HEK293 (cell line): ENCODE data around the gene SERINC1.
"Not testable (repeated sequence)": the region's sequence is repeated elsewhere in the genome, so short reads cannot be mapped to it uniquely, and the experiment has no call there.

Experiments used
- CTCF ChIA-PET: fragments of 350-600 bp; formaldehyde crosslinking; extraction: SDS; loops from one replicate; lab custom pipeline; 2021; ENCODE audit warnings: antibody characterized with exemption; lab: Yijun Ruan, JAX
- POLR2A ChIA-PET: fragments of 300-600 bp; formaldehyde crosslinking; extraction: SDS; loops from one replicate; lab custom pipeline; 2020; ENCODE audit warnings: antibody characterized with exemption, inconsistent platforms; lab: Yijun Ruan, JAX
- H3K27ac ChIP-seq: fragments of 200-500 bp; sonication (Bioruptor generic); 2 replicates; pipeline ENCODE4 v1.5.1; 2014; ENCODE audit warnings: low read depth, low read length, control low read depth, inconsistent platforms; ENCODE audit errors: extremely low read depth
- H3K36me3 ChIP-seq, 2 experiments: fragments of 200-500 bp in 1 of 2; sonication (Bioruptor generic) in 1 of 2; 1 replicate in 1 of 2; 2 replicates in 1 of 2; pipeline ENCODE4 v1.5.1; 2014 to 2017; ENCODE audit warnings: inconsistent platforms in 2 of 2, low read length in 2 of 2; ENCODE audit not compliant: control insufficient read depth in 2 of 2, insufficient read depth in 1 of 2
- H3K4me1 ChIP-seq: fragments of 200-500 bp; sonication (Bioruptor generic); 2 replicates; pipeline ENCODE4 v1.5.1; 2014; ENCODE audit warnings: mild to moderate bottlenecking, low read length, inconsistent platforms; ENCODE audit not compliant: control insufficient read depth, insufficient read depth
- H3K4me3 ChIP-seq: 2 replicates; pipeline ENCODE4 v1.5.1; 2011; ENCODE audit warnings: low read depth, mild to moderate bottlenecking, control low read depth, low read length, moderate library complexity
- H3K9me3 ChIP-seq: fragments of 200-500 bp; sonication (Bioruptor generic); 2 replicates; pipeline ENCODE4 v1.5.1; 2014; ENCODE audit warnings: low read depth, low read length, inconsistent platforms; ENCODE audit not compliant: control insufficient read depth, insufficient read depth
- BCL11A ChIP-seq: fragments of 450-650 bp; formaldehyde crosslinking; IDR thresholded peaks from 2 replicates; pipeline ENCODE4 v1.5.1; 2016; ENCODE audit warnings: low read depth, missing biosample characterization, missing genetic modification characterization
- HOXC10 ChIP-seq: sonication (generic); formaldehyde crosslinking; IDR thresholded peaks from 2 replicates; pipeline ENCODE4 v1.8.1; 2023; ENCODE audit warnings: mild to moderate bottlenecking, missing genetic modification reagents
- SALL2 ChIP-seq: fragments of 450-650 bp; formaldehyde crosslinking; IDR thresholded peaks from 2 replicates; pipeline ENCODE4 v1.5.0; 2017; ENCODE audit warnings: missing biosample characterization, mild to moderate bottlenecking, missing genetic modification characterization, borderline replicate concordance
- SETDB1 ChIP-seq: IDR thresholded peaks from one replicate; pipeline ENCODE4 v1.6.1; 2017; ENCODE audit warnings: mild to moderate bottlenecking, low read length, moderate library complexity, mixed read lengths; ENCODE audit not compliant: insufficient read length
- ZBTB11 ChIP-seq: fragments of 450-650 bp; formaldehyde crosslinking; conservative IDR thresholded peaks from 2 replicates; pipeline ENCODE4 v1.5.1; 2016; ENCODE audit warnings: low read depth, missing biosample characterization, missing genetic modification characterization
- ZFHX2 ChIP-seq: fragments of 450-650 bp; formaldehyde crosslinking; conservative IDR thresholded peaks from 2 replicates; pipeline ENCODE4 v1.5.1; 2016; ENCODE audit warnings: missing biosample characterization, missing genetic modification characterization
- ZNF114 ChIP-seq: fragments of 450-650 bp; formaldehyde crosslinking; IDR thresholded peaks from 2 replicates; pipeline ENCODE4 v1.5.0; 2017; ENCODE audit warnings: missing biosample characterization, missing genetic modification characterization
- ZNF155 ChIP-seq: fragments of 450-650 bp; formaldehyde crosslinking; IDR thresholded peaks from 2 replicates; pipeline ENCODE4 v1.5.1; 2016; ENCODE audit warnings: missing biosample characterization, missing genetic modification characterization
- ZNF202 ChIP-seq: fragments of 450-650 bp; formaldehyde crosslinking; IDR thresholded peaks from 2 replicates; pipeline ENCODE4 v1.5.1; 2016; ENCODE audit warnings: missing biosample characterization, missing genetic modification characterization, borderline replicate concordance
- ZNF324 ChIP-seq: fragments of 450-650 bp; formaldehyde crosslinking; IDR thresholded peaks from 2 replicates; pipeline ENCODE4 v1.5.1; 2016; ENCODE audit warnings: missing biosample characterization, missing genetic modification characterization
- ZNF426 ChIP-seq: fragments of 450-650 bp; formaldehyde crosslinking; IDR thresholded peaks from 2 replicates; pipeline ENCODE4 v1.5.1; 2017; ENCODE audit warnings: missing biosample characterization, missing genetic modification characterization, mild to moderate bottlenecking, inconsistent platforms, moderate library complexity
- ZNF549 ChIP-seq: fragments of 450-650 bp; IDR thresholded peaks from 2 replicates; pipeline ENCODE4 v1.5.1; 2018; ENCODE audit warnings: missing biosample characterization, missing genetic modification characterization, mild to moderate bottlenecking, inconsistent platforms, moderate library complexity
- ZNF585B ChIP-seq: fragments of 450-650 bp; formaldehyde crosslinking; IDR thresholded peaks from 2 replicates; pipeline ENCODE4 v1.5.1; 2016; ENCODE audit warnings: missing biosample characterization, missing genetic modification characterization
- ZNF837 ChIP-seq: fragments of 450-650 bp; formaldehyde crosslinking; IDR thresholded peaks from 2 replicates; pipeline ENCODE4 v1.5.1; 2016; ENCODE audit warnings: missing biosample characterization, missing genetic modification characterization
- TF ChIP-seq, protein P1 (sequence below): fragments of 450-650 bp; formaldehyde crosslinking; IDR thresholded peaks from 2 replicates; pipeline ENCODE4 v1.5.1; 2016; ENCODE audit warnings: missing biosample characterization, missing genetic modification characterization
- TF ChIP-seq, protein P2 (sequence below): fragments of 450-650 bp; formaldehyde crosslinking; IDR thresholded peaks from 2 replicates; pipeline ENCODE4 v1.5.1; 2016; ENCODE audit warnings: missing biosample characterization, missing genetic modification characterization

Gene SERINC1

DNA sequence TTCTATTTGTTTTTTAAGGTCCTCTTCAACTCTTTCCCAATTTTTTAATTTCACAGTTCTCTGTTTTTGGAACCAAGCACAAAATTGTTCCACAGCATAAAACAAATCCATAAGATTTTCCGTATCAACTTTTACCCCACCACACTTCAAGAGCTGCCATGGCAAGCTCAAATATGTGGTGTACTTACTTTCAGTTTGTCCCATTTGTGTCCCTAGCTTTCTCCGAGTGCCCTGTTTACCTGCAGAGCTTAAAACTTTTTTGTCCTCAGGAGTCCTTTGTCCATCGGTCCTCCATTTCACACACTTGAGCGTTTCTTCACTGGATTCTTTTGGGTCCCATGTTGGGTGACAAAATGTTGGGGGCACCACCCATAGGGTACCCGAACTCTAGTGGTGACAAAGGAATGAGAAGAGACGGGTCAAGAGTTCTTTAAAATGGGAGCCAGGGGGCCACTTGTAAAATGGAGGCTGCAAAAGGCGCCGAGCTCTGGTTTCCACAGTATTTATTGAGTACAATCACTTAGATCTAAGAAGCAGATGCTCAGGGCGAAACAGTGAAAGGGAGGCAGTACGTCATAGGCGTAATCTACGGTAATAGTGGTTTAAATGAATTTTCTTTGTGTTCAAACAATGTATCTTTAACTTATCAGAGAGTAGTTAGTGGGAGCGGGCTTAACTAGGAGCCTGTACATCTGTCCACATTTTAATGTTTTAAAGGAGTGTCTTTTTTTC lies 39.8 kb upstream of the SERINC1 start (continued):
- no peak for TF ChIP-seq ZBTB11 (tag by site-specific recombination)
- no peak for TF ChIP-seq ZNF202 (tag by site-specific recombination)

GRCh38 chr6:122505170-122505569 lies 33.6 kb upstream of the SERINC1 start:
- H3K4me3 ChIP-seq, H3K9me3 ChIP-seq, H3K36me3 ChIP-seq, H3K27ac ChIP-seq, POLR2A ChIA-PET, H3K4me1 ChIP-seq: not testable (repeated sequence)
- TF ChIP-seq ZNF549 (tag by site-specific recombination) (0 out of 2 replicates have a peak, but pooled peaks have one; percentile 14), SETDB1 (peak; percentile 90)
- CTCF ChIA-PET: interaction anchor here (0.9 kb wide), 1 partner anchor 25 kb away, joined by 3 read pairs; no protein-coding TSS in a partner anchor

- H3K9me3 ChIP-seq: no peaks in the 10 kb centered on the region
- POLR2A ChIA-PET: no interaction called here
These were observed 29.9 kb upstream of the SERINC1 start for GRCh38 chr6:122501475-122501874.

GRCh38 chr6:122495612-122496011 lies 24.0 kb upstream of the SERINC1 start:
- no peaks in the 10 kb centered on the region for H3K36me3 ChIP-seq
- no peak overlapping the region for H3K27ac ChIP-seq
- POLR2A ChIA-PET: no interaction called here
- H3K4me1 ChIP-seq: no peaks in the 10 kb centered on the region
- CTCF ChIA-PET: interaction anchor here (1.3 to 8.1 kb wide), 3 partner anchors 33 to 343 kb away, joined by 3 to 136 read pairs (median 3); no protein-coding TSS in a partner anchor
- no peaks in the 10 kb centered on the region for H3K9me3 ChIP-seq
- TF ChIP-seq SALL2 (tag by site-specific recombination): no peak
- no peak for TF ChIP-seq ZFHX2 (tag by site-specific recombination)
- TF ChIP-seq ZNF426 (tag by site-specific recombination): no peak
- no peak for TF ChIP-seq ZNF324
- TF ChIP-seq ZNF155 (tag by site-specific recombination): no peak
- TF ChIP-seq, protein P1, sequence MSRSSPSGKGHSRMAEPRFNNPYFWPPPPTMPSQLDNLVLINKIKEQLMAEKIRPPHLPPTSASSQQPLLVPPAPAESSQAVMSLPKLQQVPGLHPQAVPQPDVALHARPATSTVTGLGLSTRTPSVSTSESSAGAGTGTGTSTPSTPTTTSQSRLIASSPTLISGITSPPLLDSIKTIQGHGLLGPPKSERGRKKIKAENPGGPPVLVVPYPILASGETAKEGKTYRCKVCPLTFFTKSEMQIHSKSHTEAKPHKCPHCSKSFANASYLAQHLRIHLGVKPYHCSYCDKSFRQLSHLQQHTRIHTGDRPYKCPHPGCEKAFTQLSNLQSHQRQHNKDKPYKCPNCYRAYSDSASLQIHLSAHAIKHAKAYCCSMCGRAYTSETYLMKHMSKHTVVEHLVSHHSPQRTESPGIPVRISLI (tag by site-specific recombination): no peak
- TF ChIP-seq, protein P2, sequence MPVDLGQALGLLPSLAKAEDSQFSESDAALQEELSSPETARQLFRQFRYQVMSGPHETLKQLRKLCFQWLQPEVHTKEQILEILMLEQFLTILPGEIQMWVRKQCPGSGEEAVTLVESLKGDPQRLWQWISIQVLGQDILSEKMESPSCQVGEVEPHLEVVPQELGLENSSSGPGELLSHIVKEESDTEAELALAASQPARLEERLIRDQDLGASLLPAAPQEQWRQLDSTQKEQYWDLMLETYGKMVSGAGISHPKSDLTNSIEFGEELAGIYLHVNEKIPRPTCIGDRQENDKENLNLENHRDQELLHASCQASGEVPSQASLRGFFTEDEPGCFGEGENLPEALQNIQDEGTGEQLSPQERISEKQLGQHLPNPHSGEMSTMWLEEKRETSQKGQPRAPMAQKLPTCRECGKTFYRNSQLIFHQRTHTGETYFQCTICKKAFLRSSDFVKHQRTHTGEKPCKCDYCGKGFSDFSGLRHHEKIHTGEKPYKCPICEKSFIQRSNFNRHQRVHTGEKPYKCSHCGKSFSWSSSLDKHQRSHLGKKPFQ (tag by site-specific recombination): no peak
- no peak for TF ChIP-seq ZNF114 (tag by site-specific recombination)
- TF ChIP-seq BCL11A: no peak
- TF ChIP-seq HOXC10 (CRISPR knock-in tag): no peak
- H3K4me3 ChIP-seq: no peak overlapping the region

More at GRCh38 chr6:122501475-122501874, 29.9 kb upstream of the SERINC1 start:
- Histone ChIP-seq H3K4me1 (no peaks in the 10 kb centered on the region), H3K36me3 (no peaks in the 10 kb centered on the region), H3K27ac (no peak overlapping the region), H3K4me3 (no peak overlapping the region)
- CTCF ChIA-PET: interaction anchor here (0.6 to 4.1 kb wide), 2 partner anchors 9 to 119 kb away, joined by 3 to 22 read pairs; no protein-coding TSS in a partner anchor
- TF ChIP-seq ZNF837 (tag by site-specific recombination) (no peak), ZNF585B (peak; percentile 82)
